Liver (tissue), 9 donors: ENCODE results near the gene INTS2. TPM values are rescaled to one million over a fixed set of nuclear protein-coding genes. Genes with fewer than 3 reads are reported as not detected.

Experiments
- DNase-seq: peaks from one replicate; pipeline ENCODE4 v3.0.0-alpha.2; 2017; ENCODE audit warnings: low spot score
- H3K27ac ChIP-seq, 2 donors: one replicate each; pipeline ENCODE4 v1.7.0; 2013; ENCODE audit warnings: inconsistent platforms in 2 of 2, low read length in 2 of 2, control low read depth in 1 of 2, low read depth in 1 of 2, mild to moderate bottlenecking in 1 of 2
- H3K27me3 ChIP-seq, 4 donors: one replicate each; pipeline versions ENCODE4 v1.6.1 to v1.7.0; 2013; ENCODE audit warnings: low read length in 3 of 4, inconsistent platforms in 1 of 4, mild to moderate bottlenecking in 1 of 4, moderate library complexity in 1 of 4; ENCODE audit not compliant: control insufficient read depth in 4 of 4, insufficient read depth in 4 of 4
- H3K36me3 ChIP-seq, 4 donors: one replicate each; pipeline versions ENCODE4 v1.6.1 to v1.7.0; 2013; ENCODE audit warnings: low read length in 3 of 4, mild to moderate bottlenecking in 3 of 4, low read depth in 1 of 4, moderate library complexity in 1 of 4; ENCODE audit not compliant: control insufficient read depth in 4 of 4, insufficient read depth in 3 of 4
- H3K4me1 ChIP-seq, 4 donors: one replicate each; pipeline versions ENCODE4 v1.6.1 to v1.7.0; 2013; ENCODE audit warnings: low read length in 3 of 4, mild to moderate bottlenecking in 3 of 4, moderate library complexity in 1 of 4; ENCODE audit not compliant: control insufficient read depth in 4 of 4, insufficient read depth in 4 of 4
- H3K4me3 ChIP-seq, 3 donors: one replicate each; pipeline versions ENCODE4 v1.6.1 to v1.7.0; 2013; ENCODE audit warnings: low read length in 3 of 3, control low read depth in 1 of 3, low read depth in 1 of 3, mild to moderate bottlenecking in 1 of 3
- H3K9ac ChIP-seq, 2 donors: one replicate each; pipeline ENCODE4 v1.7.0; 2013; ENCODE audit warnings: low read length in 2 of 2, mild to moderate bottlenecking in 2 of 2, moderate library complexity in 2 of 2, control low read depth in 1 of 2, low read depth in 1 of 2
- H3K9me3 ChIP-seq, 4 donors: one replicate each; pipeline versions ENCODE4 v1.6.1 to v1.7.0; 2013; ENCODE audit warnings: low read length in 3 of 4; ENCODE audit not compliant: control insufficient read depth in 4 of 4
- ATF3 ChIP-seq: IDR thresholded peaks from 2 replicates; pipeline ENCODE4 v1.6.1; 2016; ENCODE audit warnings: antibody characterized with exemption
- CTCF ChIP-seq: fragments of 150-350 bp; IDR thresholded peaks from 2 replicates; pipeline ENCODE4 v1.5.1; 2017; ENCODE audit warnings: improper control_type of control experiment, low read depth, low read length; ENCODE audit not compliant: missing input control
- EGR1 ChIP-seq, 2 donors: IDR thresholded peaks; 2 replicates each; pipeline ENCODE4 v1.6.1; 2016 to 2018; ENCODE audit warnings: antibody characterized with exemption in 2 of 2, low read depth in 2 of 2
- FOXA1 ChIP-seq: IDR thresholded peaks from 2 replicates; pipeline ENCODE4 v1.6.1; 2016; ENCODE audit warnings: antibody characterized with exemption
- FOXA2 ChIP-seq: IDR thresholded peaks from 2 replicates; pipeline ENCODE4 v1.6.1; 2016; ENCODE audit warnings: antibody characterized with exemption
- GABPA ChIP-seq, 2 donors: IDR thresholded peaks in 1 of 2; conservative IDR thresholded peaks in 1 of 2; 2 replicates each; pipeline ENCODE4 v1.6.1; 2016; ENCODE audit warnings: antibody characterized with exemption in 2 of 2, mild to moderate bottlenecking in 1 of 2, moderate library complexity in 1 of 2
- HNF4G ChIP-seq: IDR thresholded peaks from 2 replicates; pipeline ENCODE4 v1.6.1; 2016; ENCODE audit warnings: antibody characterized with exemption
- JUND ChIP-seq, 2 donors: IDR thresholded peaks; 2 replicates each; pipeline ENCODE4 v1.6.1; 2016; ENCODE audit warnings: antibody characterized with exemption in 2 of 2
- MAX ChIP-seq: IDR thresholded peaks from 2 replicates; pipeline ENCODE4 v1.6.1; 2016; ENCODE audit warnings: antibody characterized with exemption
- NR2F2 ChIP-seq: IDR thresholded peaks from 2 replicates; pipeline ENCODE4 v1.6.1; 2016; ENCODE audit warnings: antibody characterized with exemption
- RAD21 ChIP-seq, 2 donors: IDR thresholded peaks; 2 replicates each; pipeline ENCODE4 v1.6.1; 2016; ENCODE audit warnings: antibody characterized with exemption in 2 of 2, mild to moderate bottlenecking in 2 of 2
- REST ChIP-seq: IDR thresholded peaks from 2 replicates; pipeline ENCODE4 v1.6.1; 2016; ENCODE audit warnings: antibody characterized with exemption, mild to moderate bottlenecking
- RXRA ChIP-seq, 2 donors: IDR thresholded peaks; 2 replicates each; pipeline ENCODE4 v1.6.1; 2017 to 2018; ENCODE audit warnings: antibody characterized with exemption in 2 of 2, mild to moderate bottlenecking in 1 of 2
- TAF1 ChIP-seq: conservative IDR thresholded peaks from 2 replicates; pipeline ENCODE4 v1.6.1; 2016; ENCODE audit warnings: antibody characterized with exemption, mild to moderate bottlenecking
- YY1 ChIP-seq: IDR thresholded peaks from 2 replicates; pipeline ENCODE4 v1.6.1; 2016; ENCODE audit warnings: antibody characterized with exemption, mild to moderate bottlenecking
- ZBTB33 ChIP-seq: IDR thresholded peaks from 2 replicates; pipeline ENCODE4 v1.6.1; 2016; ENCODE audit warnings: antibody characterized with exemption
- WGBS: extraction: QIAGEN DNeasy Blood & Tissue Kit; methylation state at CpG from one replicate; pipeline ENCODE4 v1.1.7; 2013; 5-methylcytosine and 5-hydroxymethylcytosine counted together
- polyA plus RNA-seq, 2 donors: library from polyadenylated mRNA; stranded (reverse) in 1 of 2; unstranded in 1 of 2; fragments of 200-250 nt in 1 of 2; fragments of >200 nt in 1 of 2; fragmentation: Nextera tagmentation in 1 of 2; extraction: Ambion mirVana in 1 of 2; gene quantifications; one replicate each; pipeline versions ENCODE4 v1.2.1 to v1.2.3, GENCODE V29; 2013 to 2015
- total RNA-seq, 2 donors: library from RNA; depleted of rRNA; stranded (reverse); fragments of >200 nt; gene quantifications; one replicate each; pipeline ENCODE4 v1.2.3, GENCODE V29; 2014
- donor health status: healthy.
- donor health status: healthy.
- donor health status: healthy.
- donor health status: healthy.
- donor health status: healthy.

The INTS2 gene
- total and polyA plus RNA-seq, 4 donors = 1.1 to 9.9 (median 5.7) TPM

GRCh38 chr17:61846088-61846487 is 81.7 kb downstream of the INTS2 start:
- Histone ChIP-seq H3K9ac (no peak overlapping the region), H3K27me3 (no peaks in the 10 kb centered on the region), H3K27ac (no peak overlapping the region), H3K4me1 (no peaks in the 10 kb centered on the region), H3K36me3 (no peaks in the 10 kb centered on the region), H3K9me3 (no peaks in the 10 kb centered on the region), H3K4me3 (no peak overlapping the region)
- no peak for TF ChIP-seq HNF4G
- no peak for TF ChIP-seq GABPA (IDR thresholded peaks at IDR 0.05 in 1 of 2, conservative IDR thresholded peaks at IDR 0.05 in 1 of 2)
- no peak for TF ChIP-seq NR2F2
- WGBS = 97% methylated on average over 8 of the region's 8 CpGs
- no peak for DNase-seq

- Histone ChIP-seq H3K27me3 (no peaks in the 10 kb centered on the region), H3K27ac (no peak overlapping the region), H3K9me3 (no peaks in the 10 kb centered on the region), H3K9ac (no peak overlapping the region), H3K36me3 (no peaks in the 10 kb centered on the region), H3K4me1 (no peaks in the 10 kb centered on the region), H3K4me3 (no peak overlapping the region)
- TF ChIP-seq ATF3 (no peak), RAD21 (IDR thresholded peaks at IDR 0.05) (no peak), HNF4G (no peak), NR2F2 (no peak), TAF1 (no peak), CTCF (no peak), REST (no peak), GABPA (IDR thresholded peaks at IDR 0.05 in 1 of 2, conservative IDR thresholded peaks at IDR 0.05 in 1 of 2) (no peak), JUND (IDR thresholded peaks at IDR 0.05) (no peak), YY1 (no peak), EGR1 (IDR thresholded peaks at IDR 0.05; ENCODE audit: low read depth in 2 of 2) (no peak), FOXA2 (no peak), FOXA1 (no peak)
- DNase-seq = no peak
- 98% methylated on average over 1 of the region's 1 CpG for WGBS
Observed at GRCh38 chr17:61843435-61843834, 84.3 kb downstream of the INTS2 start.

GRCh38 chr17:61842899-61843298 is 84.9 kb downstream of the INTS2 start:
- Histone ChIP-seq H3K27ac (no peak overlapping the region), H3K4me3 (no peak overlapping the region), H3K9me3 (no peaks in the 10 kb centered on the region), H3K9ac (no peak overlapping the region), H3K4me1 (no peaks in the 10 kb centered on the region), H3K36me3 (no peaks in the 10 kb centered on the region), H3K27me3 (no peaks in the 10 kb centered on the region)
- no peak for TF ChIP-seq ZBTB33
- TF ChIP-seq JUND (IDR thresholded peaks at IDR 0.05) = no peak
- no peak for TF ChIP-seq YY1
- no peak for TF ChIP-seq REST
- TF ChIP-seq RXRA (IDR thresholded peaks at IDR 0.05) = no peak
- TF ChIP-seq GABPA (IDR thresholded peaks at IDR 0.05 in 1 of 2, conservative IDR thresholded peaks at IDR 0.05 in 1 of 2) = no peak
- TF ChIP-seq MAX = no peak
- TF ChIP-seq TAF1 = no peak
- WGBS = 93% methylated on average over 1 of the region's 1 CpG
- no peak for DNase-seq
